HCT116 (cell line): Measurements from ENCODE around the gene SDK2.

Source experiments
- CEBPB ChIP-seq: IDR thresholded peaks from 2 replicates; pipeline ENCODE4 v1.6.1; 2012; ENCODE audit warnings: low read depth
- CTCF ChIP-seq, 3 experiments: fragments of 200-600 bp in 1 of 3; sonication (generic) in 1 of 3; IDR thresholded peaks in 2 of 3; conservative IDR thresholded peaks in 1 of 3; 2 replicates each; pipeline ENCODE4 v1.5.1; 2012 to 2017; ENCODE audit warnings: low read depth in 2 of 3, low read length in 2 of 3, antibody characterized with exemption in 1 of 3, borderline replicate concordance in 1 of 3, control low read depth in 1 of 3, mild to moderate bottlenecking in 1 of 3, mixed read lengths in 1 of 3, mixed run types in 1 of 3, moderate library complexity in 1 of 3; ENCODE audit not compliant: insufficient read depth in 1 of 3

GRCh38 chr17:73553311-73553710, 90.9 kb downstream of the SDK2 start:
- TF ChIP-seq CTCF (IDR thresholded peaks at IDR 0.05 in 2 of 3, conservative IDR thresholded peaks at IDR 0.05 in 1 of 3; ENCODE audit: borderline replicate concordance in 1 of 3, insufficient read depth in 1 of 3, low read depth in 2 of 3, low read length in 2 of 3), result no peak
- TF ChIP-seq CEBPB, result no peak
